WTC11 (cell line): ENCODE data around the gene NBAS.

Experiments used
- CBFB ChIP-seq: sonication (generic); formaldehyde crosslinking; IDR thresholded peaks from 2 replicates; pipeline ENCODE4 v1.8.1; 2022; ENCODE audit warnings: mild to moderate bottlenecking, low read depth, missing genetic modification reagents
- CREM ChIP-seq: sonication (generic); formaldehyde crosslinking; IDR thresholded peaks from 2 replicates; pipeline ENCODE4 v1.8.1; 2022; ENCODE audit warnings: mild to moderate bottlenecking, missing genetic modification reagents, moderate library complexity
- ELF4 ChIP-seq: sonication (generic); formaldehyde crosslinking; IDR thresholded peaks from 2 replicates; pipeline ENCODE4 v1.8.1; 2022; ENCODE audit warnings: low read depth, mild to moderate bottlenecking, moderate library complexity, missing genetic modification reagents
- SP1 ChIP-seq: sonication (generic); formaldehyde crosslinking; conservative IDR thresholded peaks from 2 replicates; pipeline ENCODE4 v1.8.1; 2022; ENCODE audit warnings: missing genetic modification reagents
- ZNF423 ChIP-seq: fragments of 250-450 bp; sonication (Bioruptor Pico); IDR thresholded peaks from 2 replicates; pipeline ENCODE4 v2.1.2; 2022; ENCODE audit warnings: mild to moderate bottlenecking, moderate library complexity
- TF ChIP-seq, protein P1 (sequence below): sonication (generic); formaldehyde crosslinking; IDR thresholded peaks from 2 replicates; pipeline ENCODE4 v1.8.1; 2023; ENCODE audit warnings: mild to moderate bottlenecking, missing genetic modification reagents, moderate library complexity
- TF ChIP-seq, protein P2 (sequence below): fragments of 200-600 bp; IDR thresholded peaks from 2 replicates; pipeline ENCODE4 v1.8.0; 2022; ENCODE audit warnings: antibody characterized with exemption
- TF ChIP-seq, protein P3 (sequence below): sonication (generic); formaldehyde crosslinking; IDR thresholded peaks from 2 replicates; pipeline ENCODE4 v1.8.1; 2022; ENCODE audit warnings: low read depth, missing genetic modification reagents, borderline replicate concordance

- TF ChIP-seq, protein P1, sequence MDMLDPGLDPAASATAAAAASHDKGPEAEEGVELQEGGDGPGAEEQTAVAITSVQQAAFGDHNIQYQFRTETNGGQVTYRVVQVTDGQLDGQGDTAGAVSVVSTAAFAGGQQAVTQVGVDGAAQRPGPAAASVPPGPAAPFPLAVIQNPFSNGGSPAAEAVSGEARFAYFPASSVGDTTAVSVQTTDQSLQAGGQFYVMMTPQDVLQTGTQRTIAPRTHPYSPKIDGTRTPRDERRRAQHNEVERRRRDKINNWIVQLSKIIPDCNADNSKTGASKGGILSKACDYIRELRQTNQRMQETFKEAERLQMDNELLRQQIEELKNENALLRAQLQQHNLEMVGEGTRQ (CRISPR knock-in tag) = no peak
- TF ChIP-seq, protein P2, sequence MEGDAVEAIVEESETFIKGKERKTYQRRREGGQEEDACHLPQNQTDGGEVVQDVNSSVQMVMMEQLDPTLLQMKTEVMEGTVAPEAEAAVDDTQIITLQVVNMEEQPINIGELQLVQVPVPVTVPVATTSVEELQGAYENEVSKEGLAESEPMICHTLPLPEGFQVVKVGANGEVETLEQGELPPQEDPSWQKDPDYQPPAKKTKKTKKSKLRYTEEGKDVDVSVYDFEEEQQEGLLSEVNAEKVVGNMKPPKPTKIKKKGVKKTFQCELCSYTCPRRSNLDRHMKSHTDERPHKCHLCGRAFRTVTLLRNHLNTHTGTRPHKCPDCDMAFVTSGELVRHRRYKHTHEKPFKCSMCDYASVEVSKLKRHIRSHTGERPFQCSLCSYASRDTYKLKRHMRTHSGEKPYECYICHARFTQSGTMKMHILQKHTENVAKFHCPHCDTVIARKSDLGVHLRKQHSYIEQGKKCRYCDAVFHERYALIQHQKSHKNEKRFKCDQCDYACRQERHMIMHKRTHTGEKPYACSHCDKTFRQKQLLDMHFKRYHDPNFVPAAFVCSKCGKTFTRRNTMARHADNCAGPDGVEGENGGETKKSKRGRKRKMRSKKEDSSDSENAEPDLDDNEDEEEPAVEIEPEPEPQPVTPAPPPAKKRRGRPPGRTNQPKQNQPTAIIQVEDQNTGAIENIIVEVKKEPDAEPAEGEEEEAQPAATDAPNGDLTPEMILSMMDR = no peak
- TF ChIP-seq ZNF423 (CRISPR knock-in tag) (no peak), CBFB (CRISPR knock-in tag) (no peak), ELF4 (CRISPR knock-in tag) (no peak), SP1 (no peak), CREM (CRISPR knock-in tag) (no peak)
- TF ChIP-seq, protein P3, sequence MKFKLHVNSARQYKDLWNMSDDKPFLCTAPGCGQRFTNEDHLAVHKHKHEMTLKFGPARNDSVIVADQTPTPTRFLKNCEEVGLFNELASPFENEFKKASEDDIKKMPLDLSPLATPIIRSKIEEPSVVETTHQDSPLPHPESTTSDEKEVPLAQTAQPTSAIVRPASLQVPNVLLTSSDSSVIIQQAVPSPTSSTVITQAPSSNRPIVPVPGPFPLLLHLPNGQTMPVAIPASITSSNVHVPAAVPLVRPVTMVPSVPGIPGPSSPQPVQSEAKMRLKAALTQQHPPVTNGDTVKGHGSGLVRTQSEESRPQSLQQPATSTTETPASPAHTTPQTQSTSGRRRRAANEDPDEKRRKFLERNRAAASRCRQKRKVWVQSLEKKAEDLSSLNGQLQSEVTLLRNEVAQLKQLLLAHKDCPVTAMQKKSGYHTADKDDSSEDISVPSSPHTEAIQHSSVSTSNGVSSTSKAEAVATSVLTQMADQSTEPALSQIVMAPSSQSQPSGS (CRISPR knock-in tag) = no peak
Observed at GRCh38 chr2:15126373-15126772, 434.8 kb downstream of the NBAS start.
